Activated B cell treated with CpG ODN at 0.5 μM for 24 hours (primary cell): Measurements from ENCODE around the gene MGRN1. TPM values are rescaled to one million over a fixed set of nuclear protein-coding genes. Genes with fewer than 3 reads are reported as not detected.

Source experiments
- ATAC-seq: fragments of 200-7000 bp; cut with Tn5 transposase; one replicate; pipeline ENCODE4 v1.10.0; 2021; ENCODE audit warnings: low read depth, mild to moderate bottlenecking, moderate library complexity
- CTCF ChIA-PET: fragments of 350-600 bp; sonication (Branson Sonifier 250); formaldehyde crosslinking; loops from one replicate; lab custom pipeline; 2021; ENCODE audit warnings: antibody characterized with exemption; lab: Charles Lee
- POLR2A ChIA-PET: fragments of 350-600 bp; sonication (Branson Sonifier 250); formaldehyde crosslinking; loops from one replicate; lab custom pipeline; 2021; ENCODE audit warnings: antibody characterized with exemption; lab: Charles Lee
- DNase-seq: peaks from one replicate; pipeline ENCODE4 v3.0.0; 2022
- H3K27ac Mint-ChIP-seq: one replicate; pipeline ENCODE4 v1.8.0; 2020; ENCODE audit warnings: mixed read lengths
- H3K27me3 Mint-ChIP-seq: one replicate; pipeline ENCODE4 v1.8.0; 2021; ENCODE audit warnings: mixed read lengths
- H3K36me3 Mint-ChIP-seq: one replicate; pipeline ENCODE4 v1.8.0; 2021; ENCODE audit warnings: low read depth, mixed read lengths
- H3K4me1 Mint-ChIP-seq: one replicate; pipeline ENCODE4 v1.8.0; 2021; ENCODE audit warnings: mixed read lengths
- H3K4me3 Mint-ChIP-seq: one replicate; pipeline ENCODE4 v1.8.0; 2020; ENCODE audit warnings: mild to moderate bottlenecking, mixed read lengths
- H3K9me3 Mint-ChIP-seq: one replicate; pipeline ENCODE4 v1.8.0; 2020; ENCODE audit warnings: mixed read lengths
- CTCF ChIP-seq: fragments of 200-600 bp; IDR thresholded peaks from one replicate; pipeline ENCODE4 v1.8.0; 2022; ENCODE audit warnings: antibody characterized with exemption, mild to moderate bottlenecking
- intact Hi-C: fragments of 100-400 bp; cut with micrococcal nuclease; formaldehyde crosslinking; loops from one replicate; pipeline ENCODE4 v1.15.1; 2024
- total RNA-seq: library from RNA; stranded (reverse); gene quantifications from 2 replicates; pipeline ENCODE4 v1.2.3, GENCODE V29; 2022

The MGRN1 gene
- total RNA-seq, 1 donor from 2014 or later = 88.6 TPM

GRCh38 chr16:4656695-4657686 is 32.4 kb downstream of the MGRN1 start:
- no peak for DNase-seq
- intact Hi-C loops = no loop called here

GRCh38 chr16:4659363-4660353 is 35.0 kb downstream of the MGRN1 start:
- ChIA-PET CTCF (no interaction called here), POLR2A (no interaction called here)
- no peak overlapping the region for H3K4me3 Mint-ChIP-seq
- H3K4me1 Mint-ChIP-seq = peaks cover 16% of the 10 kb centered on the region
- no peak for TF ChIP-seq CTCF
- ATAC-seq (no peak), DNase-seq (no peak)
- H3K9me3 Mint-ChIP-seq = no peaks in the 10 kb centered on the region
- no peaks in the 10 kb centered on the region for H3K27me3 Mint-ChIP-seq
- peaks cover 53% of the 10 kb centered on the region for H3K36me3 Mint-ChIP-seq
- H3K27ac Mint-ChIP-seq = no peak overlapping the region
- intact Hi-C loops = no loop called here

More at GRCh38 chr16:4656695-4657686, 32.4 kb downstream of the MGRN1 start:
- peaks cover 2% of the 10 kb centered on the region for H3K4me1 Mint-ChIP-seq
- TF ChIP-seq CTCF = no peak
- no peak overlapping the region for H3K4me3 Mint-ChIP-seq
- H3K9me3 Mint-ChIP-seq = no peaks in the 10 kb centered on the region
- no peak overlapping the region for H3K27ac Mint-ChIP-seq
- peaks cover 65% of the 10 kb centered on the region for H3K36me3 Mint-ChIP-seq
- ChIA-PET POLR2A (interaction anchor here (1.5 kb wide), 1 partner anchor 41 kb away, joined by 3 read pairs; no protein-coding TSS in a partner anchor), CTCF (no interaction called here)
- no peak for ATAC-seq
- no peaks in the 10 kb centered on the region for H3K27me3 Mint-ChIP-seq

- CTCF ChIA-PET = no interaction called here
- no peaks in the 10 kb centered on the region for H3K27me3 Mint-ChIP-seq
- H3K4me1 Mint-ChIP-seq = peaks cover 24% of the 10 kb centered on the region
- ATAC-seq = no peak
- POLR2A ChIA-PET = no interaction called here
- H3K36me3 Mint-ChIP-seq = peaks cover 45% of the 10 kb centered on the region
- no peak overlapping the region for H3K4me3 Mint-ChIP-seq
- no peak overlapping the region for H3K27ac Mint-ChIP-seq
- intact Hi-C loops = no loop called here
- no peaks in the 10 kb centered on the region for H3K9me3 Mint-ChIP-seq
- DNase-seq = no peak
- no peak for TF ChIP-seq CTCF
Observed at GRCh38 chr16:4660454-4661007, 35.9 kb downstream of the MGRN1 start.

- ChIA-PET POLR2A (no interaction called here), CTCF (no interaction called here)
- Mint-ChIP-seq H3K27ac (no peak overlapping the region), H3K27me3 (no peaks in the 10 kb centered on the region), H3K4me1 (peaks cover 24% of the 10 kb centered on the region), H3K36me3 (peaks cover 42% of the 10 kb centered on the region), H3K9me3 (no peaks in the 10 kb centered on the region), H3K4me3 (no peak overlapping the region)
- intact Hi-C loops = no loop called here
- no peak for DNase-seq
- no peak for TF ChIP-seq CTCF
- ATAC-seq = no peak
Observed at GRCh38 chr16:4661661-4662060, 37.0 kb downstream of the MGRN1 start.
